Measurements from ENCODE around the gene RAB7B.
A peak's percentile ranks its signal among the peaks of the same experiment; 100 is the strongest.

Gene RAB7B

GRCh38 chr1:205988585-205988995, 14.6 kb downstream of the RAB7B start:
- TF ChIP-seq MAX (IDR thresholded peaks at IDR 0.05; ENCODE audit: low read depth, low read length) (no peak), POLR2A (IDR thresholded peaks at IDR 0.05; ENCODE audit: extremely low read depth, insufficient read length) (no peak), MYC (IDR thresholded peaks at IDR 0.05; ENCODE audit: low read depth, low read length) (no peak), CTCF (IDR thresholded peaks at IDR 0.05; ENCODE audit: low read depth, low read length) (no peak)
- DNase-seq (ENCODE audit: low read depth): no peak
- no peak overlapping the region for H3K4me3 ChIP-seq (ENCODE audit: low read depth, low read length)

- DNase-seq (ENCODE audit: low read depth): no peak
- H3K4me3 ChIP-seq (ENCODE audit: low read depth, low read length): no peak overlapping the region
- TF ChIP-seq MAX (IDR thresholded peaks at IDR 0.05; ENCODE audit: low read depth, low read length) (no peak), POLR2A (IDR thresholded peaks at IDR 0.05; ENCODE audit: extremely low read depth, insufficient read length) (no peak), MYC (IDR thresholded peaks at IDR 0.05; ENCODE audit: low read depth, low read length) (no peak), CTCF (IDR thresholded peaks at IDR 0.05; ENCODE audit: low read depth, low read length) (no peak)
Observed at GRCh38 chr1:205986861-205987260, 16.3 kb downstream of the RAB7B start.

GRCh38 chr1:205986292-205986691, 16.9 kb downstream of the RAB7B start:
- no peak for DNase-seq (ENCODE audit: low read depth)
- TF ChIP-seq CTCF (IDR thresholded peaks at IDR 0.05; ENCODE audit: low read depth, low read length) (peak; percentile 10), POLR2A (IDR thresholded peaks at IDR 0.05; ENCODE audit: extremely low read depth, insufficient read length) (no peak)
- H3K4me3 ChIP-seq (ENCODE audit: low read depth, low read length): no peak overlapping the region

GRCh38 chr1:205985330-205986005, 17.7 kb downstream of the RAB7B start:
- DNase-seq (ENCODE audit: low read depth): no peak
- TF ChIP-seq MYC (IDR thresholded peaks at IDR 0.05; ENCODE audit: low read depth, low read length): no peak
- TF ChIP-seq POLR2A (IDR thresholded peaks at IDR 0.05; ENCODE audit: extremely low read depth, insufficient read length): no peak
- no peak for TF ChIP-seq MAX (IDR thresholded peaks at IDR 0.05; ENCODE audit: low read depth, low read length)
- no peak for TF ChIP-seq CTCF (IDR thresholded peaks at IDR 0.05; ENCODE audit: low read depth, low read length)
- H3K4me3 ChIP-seq (ENCODE audit: low read depth, low read length): no peak overlapping the region

- peak; percentile 72 for DNase-seq (ENCODE audit: low read depth)
- TF ChIP-seq MAX (IDR thresholded peaks at IDR 0.05; ENCODE audit: low read depth, low read length) (no peak), POLR2A (IDR thresholded peaks at IDR 0.05; ENCODE audit: extremely low read depth, insufficient read length) (no peak), CTCF (IDR thresholded peaks at IDR 0.05; ENCODE audit: low read depth, low read length) (peak; percentile 84), MYC (IDR thresholded peaks at IDR 0.05; ENCODE audit: low read depth, low read length) (no peak)
- H3K4me3 ChIP-seq (ENCODE audit: low read depth, low read length): no peak overlapping the region
Observed at GRCh38 chr1:205983925-205984725, 19.1 kb downstream of the RAB7B start.

Measured in NB4 (cell line).